GM12873 (cell line): ENCODE results near the gene MAOB.

Source experiments
- TF ChIP-seq, protein P1 (sequence below): IDR thresholded peaks from 2 replicates; pipeline ENCODE4 v1.5.1; 2012; ENCODE audit warnings: low read depth, mild to moderate bottlenecking, moderate library complexity, low read length, control low read depth; ENCODE audit not compliant: insufficient read depth; ENCODE audit errors: missing control alignments

MAOB gene

DNA sequence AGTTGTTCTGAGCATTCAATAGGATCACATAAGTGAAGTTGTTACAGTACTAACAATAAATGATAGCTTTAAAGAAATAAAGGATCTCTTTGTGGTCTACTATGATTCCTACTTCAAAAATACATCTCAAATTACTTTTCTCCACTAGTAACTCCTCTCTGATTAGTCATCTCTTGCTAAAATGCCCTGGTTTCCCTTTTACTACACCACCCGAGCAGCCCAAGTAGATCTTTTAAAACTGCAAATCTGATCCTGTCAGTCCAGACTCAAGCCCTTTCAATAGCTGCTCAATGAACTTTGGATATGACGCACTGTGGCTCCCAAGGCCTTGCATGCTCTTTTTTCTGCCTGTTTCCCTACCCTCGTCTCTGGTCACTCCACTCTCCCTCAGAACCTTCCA, 128.6 kb downstream of the MAOB start:
- TF ChIP-seq, protein P1, sequence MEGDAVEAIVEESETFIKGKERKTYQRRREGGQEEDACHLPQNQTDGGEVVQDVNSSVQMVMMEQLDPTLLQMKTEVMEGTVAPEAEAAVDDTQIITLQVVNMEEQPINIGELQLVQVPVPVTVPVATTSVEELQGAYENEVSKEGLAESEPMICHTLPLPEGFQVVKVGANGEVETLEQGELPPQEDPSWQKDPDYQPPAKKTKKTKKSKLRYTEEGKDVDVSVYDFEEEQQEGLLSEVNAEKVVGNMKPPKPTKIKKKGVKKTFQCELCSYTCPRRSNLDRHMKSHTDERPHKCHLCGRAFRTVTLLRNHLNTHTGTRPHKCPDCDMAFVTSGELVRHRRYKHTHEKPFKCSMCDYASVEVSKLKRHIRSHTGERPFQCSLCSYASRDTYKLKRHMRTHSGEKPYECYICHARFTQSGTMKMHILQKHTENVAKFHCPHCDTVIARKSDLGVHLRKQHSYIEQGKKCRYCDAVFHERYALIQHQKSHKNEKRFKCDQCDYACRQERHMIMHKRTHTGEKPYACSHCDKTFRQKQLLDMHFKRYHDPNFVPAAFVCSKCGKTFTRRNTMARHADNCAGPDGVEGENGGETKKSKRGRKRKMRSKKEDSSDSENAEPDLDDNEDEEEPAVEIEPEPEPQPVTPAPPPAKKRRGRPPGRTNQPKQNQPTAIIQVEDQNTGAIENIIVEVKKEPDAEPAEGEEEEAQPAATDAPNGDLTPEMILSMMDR, result no peak

DNA sequence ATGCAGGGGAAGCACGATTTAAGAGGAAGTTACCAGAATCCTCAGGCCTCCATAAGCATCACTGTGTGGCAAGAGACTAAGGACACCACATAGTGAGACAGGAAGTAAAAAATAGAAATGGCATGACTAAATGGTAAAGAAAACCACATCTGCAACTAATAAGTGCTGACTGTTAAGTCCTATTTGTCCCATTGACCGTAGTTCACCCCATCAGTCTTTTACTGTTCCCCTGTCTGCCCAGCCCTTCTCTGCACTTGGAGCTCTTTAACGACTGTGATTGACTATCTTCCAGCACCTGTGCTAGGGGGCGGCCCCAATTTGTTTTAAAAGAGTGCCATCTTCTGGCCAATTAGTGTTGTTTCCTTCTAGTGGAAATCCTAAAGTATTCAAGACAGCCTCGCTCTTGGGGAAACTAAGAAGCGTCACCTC, 132.0 kb downstream of the MAOB start:
- TF ChIP-seq, protein P1, result peak; percentile 49

DNA sequence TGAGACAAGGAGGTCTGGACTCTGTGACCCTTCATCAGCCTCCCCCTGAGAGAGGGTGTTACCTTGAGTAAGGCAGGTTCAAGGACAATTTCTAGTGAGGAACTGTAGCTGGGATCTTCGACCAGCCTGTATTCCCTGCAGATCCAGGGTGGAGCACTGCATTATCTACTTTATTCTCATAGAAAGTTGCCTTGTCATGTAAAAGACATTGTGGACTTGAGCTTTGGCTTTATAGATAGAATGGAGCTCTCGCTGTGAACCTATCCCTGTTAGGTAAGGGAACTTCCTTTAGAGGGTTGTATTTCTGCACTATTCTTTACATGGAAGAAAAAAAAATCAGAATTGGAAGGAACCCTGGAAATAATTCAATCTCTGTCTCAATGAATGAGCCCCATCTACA, 134.8 kb downstream of the MAOB start:
- TF ChIP-seq, protein P1, result no peak

DNA sequence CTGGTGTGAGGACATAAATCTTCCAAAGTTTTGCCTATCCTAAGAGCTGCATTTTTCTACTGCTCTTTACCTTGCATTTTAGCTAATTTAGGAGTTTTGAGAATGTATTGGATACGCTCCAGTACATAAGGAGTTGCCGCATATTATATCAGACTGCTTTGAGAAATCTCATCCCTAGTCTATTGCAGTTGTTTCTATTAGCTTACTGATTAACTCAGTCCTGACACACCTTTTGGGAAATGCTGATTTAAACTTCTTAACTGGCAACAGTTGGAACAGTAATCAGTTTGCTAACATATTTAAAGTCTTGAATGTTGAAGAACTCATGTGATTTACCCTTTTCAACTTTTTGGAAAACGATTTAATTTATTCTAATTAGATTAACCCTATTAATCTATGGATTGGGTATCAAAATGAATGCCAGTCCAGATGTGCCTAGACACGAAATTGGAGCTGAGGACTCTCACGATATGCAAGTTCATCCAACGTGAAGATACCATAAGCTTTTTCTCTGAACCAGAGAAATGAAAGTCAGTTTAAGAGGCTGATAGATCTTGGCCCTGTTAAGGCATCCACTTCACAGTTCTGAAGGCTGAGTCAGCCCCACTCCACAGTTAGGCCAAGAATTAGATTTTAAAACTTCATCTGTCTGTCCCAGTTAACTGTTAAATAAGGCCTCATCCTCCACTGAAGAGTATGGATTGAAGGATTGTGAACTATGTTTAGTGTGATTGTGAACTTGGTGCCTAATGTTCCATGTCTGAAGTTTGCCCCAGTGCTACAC, 136.1 kb downstream of the MAOB start:
- TF ChIP-seq, protein P1, result no peak

DNA sequence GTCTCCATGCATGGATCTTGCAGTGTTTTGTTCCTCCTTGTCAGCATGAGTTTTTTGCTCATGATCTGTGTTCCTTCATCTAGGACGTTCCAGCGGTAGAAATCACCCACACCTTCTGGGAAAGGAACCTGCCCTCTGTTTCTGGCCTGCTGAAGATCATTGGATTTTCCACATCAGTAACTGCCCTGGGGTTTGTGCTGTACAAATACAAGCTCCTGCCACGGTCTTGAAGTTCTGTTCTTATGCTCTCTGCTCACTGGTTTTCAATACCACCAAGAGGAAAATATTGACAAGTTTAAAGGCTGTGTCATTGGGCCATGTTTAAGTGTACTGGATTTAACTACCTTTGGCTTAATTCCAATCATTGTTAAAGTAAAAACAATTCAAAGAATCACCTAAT, 138.0 kb downstream of the MAOB start:
- TF ChIP-seq, protein P1, result no peak

DNA sequence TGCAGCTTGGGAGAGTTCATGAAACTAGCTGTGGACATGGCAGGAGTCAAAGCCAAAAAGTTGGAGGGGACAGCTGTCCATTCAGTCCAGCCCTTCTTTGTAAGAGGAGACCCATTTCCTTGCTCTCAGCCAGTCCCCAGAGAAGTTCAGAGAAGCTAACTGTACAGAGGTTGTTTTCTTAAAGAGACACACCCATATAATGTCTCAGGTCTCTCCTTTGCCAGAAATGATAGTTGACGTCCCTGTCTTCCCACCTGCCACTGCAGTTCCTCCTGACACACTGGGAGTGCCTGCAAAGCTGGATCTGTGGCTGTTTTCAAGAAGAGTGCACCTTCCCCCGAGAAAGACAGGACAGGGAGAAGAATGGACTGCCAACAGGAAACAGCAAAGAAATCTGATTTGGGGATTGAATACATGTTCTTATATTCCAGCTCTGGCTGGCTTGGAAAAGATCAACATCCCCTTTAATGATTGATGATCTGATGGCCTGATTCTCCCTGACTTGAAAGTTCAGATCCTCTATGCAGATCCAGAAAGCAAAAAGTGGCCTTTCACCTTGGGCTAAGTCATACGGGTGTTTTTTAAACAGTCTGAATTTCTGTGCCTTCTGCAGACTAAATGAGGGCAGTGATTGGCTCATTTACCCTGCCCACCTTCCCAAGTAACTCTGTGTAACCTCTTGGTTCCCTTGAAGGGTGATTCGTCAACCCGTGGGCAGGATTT, 139.0 kb downstream of the MAOB start:
- TF ChIP-seq, protein P1, result no peak

DNA sequence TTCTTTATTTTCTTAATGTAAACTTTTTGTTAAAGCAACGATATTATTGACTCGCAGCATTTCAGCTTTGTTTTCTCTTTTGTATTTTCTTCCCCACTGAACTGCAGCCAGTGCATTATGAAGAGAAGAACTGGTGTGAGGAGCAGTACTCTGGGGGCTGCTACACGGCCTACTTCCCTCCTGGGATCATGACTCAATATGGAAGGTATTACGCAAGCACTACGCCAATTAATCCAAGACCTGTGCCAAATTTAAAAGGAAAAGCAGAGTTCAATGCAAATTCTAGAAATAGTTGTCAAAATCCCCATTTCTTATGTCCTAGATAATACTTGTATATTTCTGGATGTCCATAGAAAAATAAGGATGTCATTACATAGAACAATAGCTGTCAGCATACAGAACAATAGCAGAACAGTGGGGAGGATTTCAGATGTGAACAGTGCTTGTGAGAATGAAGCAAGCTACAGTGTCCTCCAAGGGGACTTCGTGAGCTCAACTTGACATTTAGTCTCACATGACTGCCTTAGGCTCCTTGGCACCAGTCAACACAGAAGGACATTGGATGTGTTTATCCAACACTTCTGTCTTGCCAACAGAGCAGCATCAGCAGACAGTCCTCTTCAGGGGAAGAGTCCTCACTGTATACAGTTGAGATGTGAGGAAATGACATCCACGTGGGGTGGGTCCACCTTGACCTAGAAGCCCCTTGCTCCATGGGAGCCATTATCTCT, 140.2 kb downstream of the MAOB start:
- TF ChIP-seq, protein P1, result no peak
